ENCODE results near the gene ANKS1A.

DNA sequence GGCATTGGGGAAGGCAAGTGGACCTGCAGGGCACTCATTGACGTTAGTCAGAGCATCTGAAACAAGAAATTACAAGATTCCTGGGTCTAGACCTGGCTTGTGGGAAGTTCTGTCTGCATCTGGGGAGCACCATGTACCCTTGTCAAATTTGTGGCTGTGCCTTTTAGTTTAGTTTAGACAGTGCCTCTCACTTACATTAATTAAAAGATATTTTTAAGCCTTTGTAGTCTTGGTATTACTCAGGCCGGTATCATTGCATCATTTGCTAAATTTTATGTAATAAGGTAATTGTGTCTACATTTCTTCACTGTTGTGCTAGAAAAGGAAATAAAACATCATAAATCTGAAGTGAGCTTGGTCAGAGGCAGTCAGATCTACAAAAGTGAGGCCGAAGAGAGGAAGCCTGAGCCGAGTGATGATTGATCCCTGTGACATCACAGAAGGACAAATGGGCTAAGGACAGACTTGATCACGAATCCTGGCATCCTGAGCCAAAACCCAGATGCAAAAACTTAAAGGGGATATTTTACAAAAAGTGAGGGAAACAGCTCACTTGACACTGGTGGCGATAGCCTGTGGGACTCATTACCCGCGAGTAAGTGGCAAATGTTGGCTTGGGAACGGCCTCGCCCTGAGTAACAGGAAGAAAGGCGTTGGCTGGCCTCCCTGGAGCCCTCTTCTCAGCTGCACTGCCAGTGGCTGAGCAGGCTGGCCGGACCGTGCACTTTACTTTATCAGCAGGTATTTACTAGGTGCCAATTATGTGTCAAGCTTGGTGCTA lies 145.5 kb downstream of the ANKS1A start:
- TF ChIP-seq, protein P1, sequence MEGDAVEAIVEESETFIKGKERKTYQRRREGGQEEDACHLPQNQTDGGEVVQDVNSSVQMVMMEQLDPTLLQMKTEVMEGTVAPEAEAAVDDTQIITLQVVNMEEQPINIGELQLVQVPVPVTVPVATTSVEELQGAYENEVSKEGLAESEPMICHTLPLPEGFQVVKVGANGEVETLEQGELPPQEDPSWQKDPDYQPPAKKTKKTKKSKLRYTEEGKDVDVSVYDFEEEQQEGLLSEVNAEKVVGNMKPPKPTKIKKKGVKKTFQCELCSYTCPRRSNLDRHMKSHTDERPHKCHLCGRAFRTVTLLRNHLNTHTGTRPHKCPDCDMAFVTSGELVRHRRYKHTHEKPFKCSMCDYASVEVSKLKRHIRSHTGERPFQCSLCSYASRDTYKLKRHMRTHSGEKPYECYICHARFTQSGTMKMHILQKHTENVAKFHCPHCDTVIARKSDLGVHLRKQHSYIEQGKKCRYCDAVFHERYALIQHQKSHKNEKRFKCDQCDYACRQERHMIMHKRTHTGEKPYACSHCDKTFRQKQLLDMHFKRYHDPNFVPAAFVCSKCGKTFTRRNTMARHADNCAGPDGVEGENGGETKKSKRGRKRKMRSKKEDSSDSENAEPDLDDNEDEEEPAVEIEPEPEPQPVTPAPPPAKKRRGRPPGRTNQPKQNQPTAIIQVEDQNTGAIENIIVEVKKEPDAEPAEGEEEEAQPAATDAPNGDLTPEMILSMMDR (conservative IDR thresholded peaks at IDR 0.05; ENCODE audit: low read depth, low read length) = no peak
- no peak for TF ChIP-seq EZH2 (IDR thresholded peaks at IDR 0.05; ENCODE audit: borderline replicate concordance, low read depth, low read length, poor library complexity, severe bottlenecking)
